T-cell (primary cell): Measurements from ENCODE around the gene COX7B2. TPM values are rescaled to one million over a fixed set of nuclear protein-coding genes. Genes with fewer than 3 reads are reported as not detected.

Experiments used
- ATAC-seq, 4 experiments: fragments of 200-7000 bp in 3 of 4; fragments of 150-1000 bp in 1 of 4; cut with Tn5 transposase; replicated peaks in 1 of 4; 1 replicate in 3 of 4; 2 replicates in 1 of 4; pipeline ENCODE4 v1.10.0; 2021; ENCODE audit warnings: moderate library complexity in 3 of 4, mild to moderate bottlenecking in 2 of 4, moderate number of reproducible peaks in 1 of 4
- CTCF ChIA-PET, 2 donors: fragments of 300-600 bp; sonication (Branson Sonifier 250); formaldehyde crosslinking; loops; one replicate each; lab custom pipeline; 2022; ENCODE audit warnings: antibody characterized with exemption in 2 of 2; lab: Charles Lee
- POLR2A ChIA-PET, 2 donors: fragments of 300-600 bp; sonication (Branson Sonifier 250); formaldehyde crosslinking; loops; one replicate each; lab custom pipeline; 2022; ENCODE audit warnings: antibody characterized with exemption in 2 of 2; lab: Charles Lee
- DNase-seq, 35 experiments: peaks; one replicate each; pipeline versions ENCODE4 v3.0.0 to v3.0.0-alpha.2; 2013 to 2023
- H3K27ac ChIP-seq: one replicate; pipeline ENCODE4 v1.5.1; 2013; ENCODE audit warnings: low read length
- H3K27me3 ChIP-seq, 2 experiments: replicated peaks in 1 of 2; 1 replicate in 1 of 2; 2 replicates in 1 of 2; pipeline versions ENCODE4 v1.6.1 to v1.7.0; 2013; ENCODE audit warnings: low read length in 1 of 2, mixed read lengths in 1 of 2; ENCODE audit not compliant: control insufficient read depth in 2 of 2, insufficient read depth in 2 of 2; ENCODE audit errors: extremely low read depth in 1 of 2
- H3K36me3 ChIP-seq, 2 donors: 1 replicate in 1 of 2; 2 replicates in 1 of 2; pipeline versions ENCODE4 v1.6.1 to v1.7.0; 2013; ENCODE audit warnings: low read length in 1 of 2; ENCODE audit not compliant: control insufficient read depth in 2 of 2, insufficient read depth in 1 of 2; ENCODE audit errors: extremely low read depth in 1 of 2
- H3K4me1 ChIP-seq, 2 experiments: 1 replicate in 1 of 2; 2 replicates in 1 of 2; pipeline versions ENCODE4 v1.6.1 to v1.7.0; 2013; ENCODE audit warnings: low read length in 2 of 2, mixed read lengths in 1 of 2; ENCODE audit not compliant: insufficient read depth in 2 of 2, control insufficient read depth in 1 of 2; ENCODE audit errors: extremely low read depth in 1 of 2
- H3K4me3 ChIP-seq, 2 donors: 1 replicate in 1 of 2; 2 replicates in 1 of 2; pipeline versions ENCODE4 v1.5.1 to v1.7.0; 2013; ENCODE audit warnings: mild to moderate bottlenecking in 2 of 2, low read length in 1 of 2, moderate library complexity in 1 of 2; ENCODE audit not compliant: control insufficient read depth in 1 of 2; ENCODE audit errors: extremely low read depth in 1 of 2
- H3K9me3 ChIP-seq: 2 replicates; pipeline ENCODE4 v1.7.0; 2013
- H3K27ac Mint-ChIP-seq, 2 donors: one replicate each; pipeline ENCODE4 v1.8.0; 2020 to 2021; ENCODE audit warnings: mild to moderate bottlenecking in 2 of 2, mixed read lengths in 2 of 2
- H3K27me3 Mint-ChIP-seq, 2 donors: one replicate each; pipeline ENCODE4 v1.8.0; 2021 to 2022; ENCODE audit warnings: mixed read lengths in 2 of 2
- H3K36me3 Mint-ChIP-seq: one replicate; pipeline ENCODE4 v1.8.0; 2021; ENCODE audit warnings: mixed read lengths
- H3K4me1 Mint-ChIP-seq, 3 donors: one replicate each; pipeline ENCODE4 v1.8.0; 2020 to 2022; ENCODE audit warnings: mixed read lengths in 3 of 3, mild to moderate bottlenecking in 1 of 3
- H3K4me3 Mint-ChIP-seq, 3 donors: one replicate each; pipeline ENCODE4 v1.8.0; 2020 to 2022; ENCODE audit warnings: mild to moderate bottlenecking in 3 of 3, mixed read lengths in 3 of 3, moderate library complexity in 3 of 3
- H3K9me3 Mint-ChIP-seq, 3 donors: one replicate each; pipeline ENCODE4 v1.8.0; 2020 to 2022; ENCODE audit warnings: mixed read lengths in 3 of 3
- WGBS: methylation state at CpG from one replicate; pipeline ENCODE4 v1.1.5; 2013; ENCODE audit warnings: missing lambda C conversion rate; ENCODE audit not compliant: insufficient coverage; 5-methylcytosine and 5-hydroxymethylcytosine counted together
- total RNA-seq, 35 experiments: library from RNA in 6 of 35; stranded (reverse) in 6 of 35; fragments of 120-200 nt in 1 of 35; gene quantifications; one replicate each; pipeline versions ENCODE4 v1.2.1 to v1.2.4 and lab custom pipeline; 2013 to 2026

The COX7B2 gene, protein sequence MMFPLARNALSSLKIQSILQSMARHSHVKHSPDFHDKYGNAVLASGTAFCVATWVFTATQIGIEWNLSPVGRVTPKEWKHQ
- total RNA-seq: not detected
- total RNA-seq (2013): not detected
- total RNA-seq (lab: John Stamatoyannopoulos, UW): 0 to 0.07 (median 0) reads per million in 29 experiments

- Histone ChIP-seq H3K36me3 (no peaks in the 10 kb centered on the region), H3K4me3 (no peak within 1 kb of the TSS), H3K27ac (no peak within 1 kb of the TSS), H3K27me3 (no peaks in the 10 kb centered on the region), H3K9me3 (no peaks in the 10 kb centered on the region), H3K4me1 (no peaks in the 10 kb centered on the region)
- CTCF ChIA-PET: interaction anchor here (0.5 to 0.7 kb wide), 2 partner anchors 20 to 112 kb away, joined by 3 to 4 read pairs; no protein-coding TSS in a partner anchor
- no peak for ATAC-seq
- peaks cover 0 to 2% (median 0%) of the 10 kb centered on the region in 3 donors for H3K9me3 Mint-ChIP-seq
- no peaks in the 10 kb centered on the region for H3K36me3 Mint-ChIP-seq
- 94% methylated on average over 8 of the region's 12 CpGs for WGBS
- no peak within 1 kb of the TSS for H3K27ac Mint-ChIP-seq
- no peak for DNase-seq
- no peaks in the 10 kb centered on the region for H3K4me1 Mint-ChIP-seq
- no peak within 1 kb of the TSS for H3K4me3 Mint-ChIP-seq
- POLR2A ChIA-PET: no interaction called here
- peaks cover 0 to 1% of the 10 kb centered on the region in 2 donors for H3K27me3 Mint-ChIP-seq
These were observed at the start of gene COX7B2 for GRCh38 chr4:46909078-46909477. Gene COX7B2, minus strand, starts transcription at chr4:46909245. Its CDS starts 174,053 bp downstream, at chr4:46735192.

DNA sequence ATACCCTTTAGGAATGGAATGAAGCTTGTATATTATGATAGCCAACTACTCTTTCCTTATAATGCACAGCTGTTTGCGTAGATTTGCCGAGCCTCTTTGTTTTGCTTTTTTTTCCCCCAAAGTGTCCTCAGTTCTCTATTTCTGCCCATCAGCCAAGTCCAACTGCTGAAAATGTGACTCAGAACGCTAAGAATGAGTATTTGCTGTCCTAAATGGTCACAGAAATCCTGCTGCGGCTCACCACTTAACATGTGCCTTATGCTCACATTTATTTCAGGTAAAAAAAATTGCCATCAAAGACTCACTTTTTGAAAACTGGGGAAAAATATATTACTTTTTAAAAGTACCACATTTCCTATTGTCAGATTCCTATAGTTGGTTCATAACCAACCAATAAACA, 47.4 kb upstream of the COX7B2 start:
- POLR2A ChIA-PET: no interaction called here
- WGBS: 57% methylated on average over 2 of the region's 4 CpGs
- peaks cover 2 to 11% of the 10 kb centered on the region in 2 donors for H3K27me3 Mint-ChIP-seq
- H3K27ac ChIP-seq: no peak overlapping the region
- peaks cover 0 to 3% (median 0%) of the 10 kb centered on the region in 3 donors for H3K9me3 Mint-ChIP-seq
- H3K36me3 ChIP-seq: no peaks in the 10 kb centered on the region
- H3K4me3 Mint-ChIP-seq: no peak overlapping the region
- H3K4me3 ChIP-seq: no peak overlapping the region
- no peaks in the 10 kb centered on the region for H3K4me1 Mint-ChIP-seq
- no peak overlapping the region for H3K27ac Mint-ChIP-seq
- no peak for DNase-seq
- CTCF ChIA-PET: no interaction called here
- no peaks in the 10 kb centered on the region for H3K9me3 ChIP-seq
- ATAC-seq: no peak
- no peaks in the 10 kb centered on the region for H3K4me1 ChIP-seq
- H3K27me3 ChIP-seq: no peaks in the 10 kb centered on the region
- H3K36me3 Mint-ChIP-seq: no peaks in the 10 kb centered on the region

DNA sequence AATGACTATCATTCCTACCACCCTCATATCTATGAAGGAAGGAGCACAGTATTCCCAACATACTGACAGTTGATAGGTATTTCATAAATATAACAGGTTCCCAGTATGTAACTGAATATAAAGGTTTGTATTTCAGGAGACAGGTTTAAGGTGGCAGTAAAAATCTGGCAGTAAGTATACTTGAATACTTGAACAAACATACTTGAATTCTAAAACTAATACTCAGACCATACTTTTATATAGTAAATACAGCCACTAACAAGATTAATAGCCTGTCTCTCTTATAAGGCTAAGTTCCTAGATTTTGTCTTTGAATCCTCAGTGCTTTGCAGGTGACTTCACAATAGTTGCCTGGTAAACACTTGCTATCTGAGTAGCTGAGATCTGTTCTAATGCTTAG, 46.6 kb upstream of the COX7B2 start:
- POLR2A ChIA-PET: no interaction called here

GRCh38 chr4:46954643-46955042, 45.6 kb upstream of the COX7B2 start:
- H3K27ac ChIP-seq: no peak overlapping the region
- CTCF ChIA-PET: no interaction called here
- no peaks in the 10 kb centered on the region for H3K36me3 ChIP-seq
- POLR2A ChIA-PET: no interaction called here
- no peak for DNase-seq
- peaks cover 2 to 9% of the 10 kb centered on the region in 2 donors for H3K27me3 Mint-ChIP-seq
- no peaks in the 10 kb centered on the region for H3K4me1 ChIP-seq
- H3K4me1 Mint-ChIP-seq: no peaks in the 10 kb centered on the region
- H3K9me3 ChIP-seq: no peaks in the 10 kb centered on the region
- ATAC-seq: no peak
- no peaks in the 10 kb centered on the region for H3K36me3 Mint-ChIP-seq
- no peak overlapping the region for H3K4me3 Mint-ChIP-seq
- peaks cover 0 to 3% (median 0%) of the 10 kb centered on the region in 3 donors for H3K9me3 Mint-ChIP-seq
- H3K27ac Mint-ChIP-seq: no peak overlapping the region
- H3K27me3 ChIP-seq: no peaks in the 10 kb centered on the region
- H3K4me3 ChIP-seq: no peak overlapping the region

More for the DNA sequence above, 46.6 kb upstream of the COX7B2 start:
- peaks cover 2 to 9% of the 10 kb centered on the region in 2 donors for H3K27me3 Mint-ChIP-seq
- peaks cover 0 to 3% (median 0%) of the 10 kb centered on the region in 3 donors for H3K9me3 Mint-ChIP-seq
- H3K4me1 Mint-ChIP-seq: no peaks in the 10 kb centered on the region
- Histone ChIP-seq H3K36me3 (no peaks in the 10 kb centered on the region), H3K4me1 (no peaks in the 10 kb centered on the region), H3K27me3 (no peaks in the 10 kb centered on the region), H3K9me3 (no peaks in the 10 kb centered on the region), H3K4me3 (no peak overlapping the region), H3K27ac (no peak overlapping the region)
- DNase-seq (no peak), ATAC-seq (no peak)
- no peak overlapping the region for H3K4me3 Mint-ChIP-seq
- H3K36me3 Mint-ChIP-seq: no peaks in the 10 kb centered on the region
- CTCF ChIA-PET: no interaction called here
- H3K27ac Mint-ChIP-seq: no peak overlapping the region

- no peak overlapping the region for H3K27ac ChIP-seq
- Mint-ChIP-seq H3K27me3 (peaks cover 0 to 9% of the 10 kb centered on the region in 2 donors), H3K4me3 (no peak overlapping the region), H3K4me1 (no peaks in the 10 kb centered on the region), H3K36me3 (no peaks in the 10 kb centered on the region), H3K27ac (no peak overlapping the region), H3K9me3 (no peaks in the 10 kb centered on the region)
- POLR2A ChIA-PET: interaction anchor here in 1 of 2 donors (0.6 kb wide), 1 partner anchor 8 kb away, joined by 3 read pairs; no protein-coding TSS in a partner anchor
- no peaks in the 10 kb centered on the region for H3K27me3 ChIP-seq
- no CpG with 5 or more reads among the region's 2 CpGs for WGBS
- DNase-seq (no peak), ATAC-seq (no peak)
- H3K36me3 ChIP-seq: no peaks in the 10 kb centered on the region
- CTCF ChIA-PET: no interaction called here
- H3K4me1 ChIP-seq: no peaks in the 10 kb centered on the region
- H3K9me3 ChIP-seq: no peaks in the 10 kb centered on the region
- H3K4me3 ChIP-seq: no peak overlapping the region
These were observed 44.5 kb upstream of the COX7B2 start for GRCh38 chr4:46953564-46953963.

DNA sequence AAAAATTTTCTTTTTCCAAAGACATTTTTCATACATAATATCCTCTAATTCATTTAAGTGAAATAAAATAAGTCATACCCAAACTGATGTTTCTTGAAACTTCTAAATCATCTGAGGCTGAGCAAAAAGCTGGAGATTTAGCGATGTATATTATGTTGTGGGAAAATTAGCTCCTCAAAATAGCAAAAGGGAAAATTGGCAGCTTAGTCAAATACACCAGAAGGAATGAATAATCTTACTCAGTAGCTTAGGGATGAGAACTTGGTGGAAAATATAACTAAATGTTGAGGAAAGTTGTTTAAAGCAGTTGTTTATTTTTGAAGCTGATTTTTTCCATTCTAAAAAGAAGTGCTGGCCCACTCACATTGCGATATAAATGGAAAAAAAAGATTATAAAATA, 43.4 kb upstream of the COX7B2 start:
- no peaks in the 10 kb centered on the region for H3K36me3 ChIP-seq
- Mint-ChIP-seq H3K4me3 (no peak overlapping the region), H3K9me3 (no peaks in the 10 kb centered on the region), H3K4me1 (no peaks in the 10 kb centered on the region), H3K27ac (no peak overlapping the region), H3K27me3 (peaks cover 0 to 9% of the 10 kb centered on the region in 2 donors), H3K36me3 (no peaks in the 10 kb centered on the region)
- H3K4me3 ChIP-seq: no peak overlapping the region
- no peak overlapping the region for H3K27ac ChIP-seq
- POLR2A ChIA-PET: no interaction called here
- no peak for ATAC-seq
- CTCF ChIA-PET: no interaction called here
- no peaks in the 10 kb centered on the region for H3K4me1 ChIP-seq
- H3K9me3 ChIP-seq: no peaks in the 10 kb centered on the region
- no CpG with 5 or more reads among the region's 2 CpGs for WGBS
- no peaks in the 10 kb centered on the region for H3K27me3 ChIP-seq
- DNase-seq: no peak
